ENCODE data around the gene SUN1. TPM values are rescaled to one million over a fixed set of nuclear protein-coding genes. Genes with fewer than 3 reads are reported as not detected.

The SUN1 gene
- total RNA-seq, 3 donors from 2014 or later (not counting 1 experiment from before 2014, with no cell fraction given), result 40.2 to 63.5 (median 48.0) TPM

GRCh38 chr7:824664-825063 is 7.6 kb upstream of the SUN1 start:
- Mint-ChIP-seq H3K27ac (no peak overlapping the region), H3K4me1 (peaks cover 8 to 13% of the 10 kb centered on the region in 2 donors), H3K9me3 (no peaks in the 10 kb centered on the region), H3K27me3 (ENCODE audit: low read depth in 2 of 2) (no peaks in the 10 kb centered on the region), H3K4me3 (no peak overlapping the region), H3K36me3 (no peaks in the 10 kb centered on the region)
- ATAC-seq (no peak), DNase-seq (no peak)
- WGBS (ENCODE audit: insufficient coverage), result 91% methylated on average over 11 of the region's 11 CpGs
- H3K27me3 ChIP-seq (ENCODE audit: control insufficient read depth, insufficient read depth, low read length), result no peaks in the 10 kb centered on the region
- H3K36me3 ChIP-seq (ENCODE audit: control insufficient read depth, insufficient read depth, low read length), result no peaks in the 10 kb centered on the region
- intact Hi-C loops (cut with micrococcal nuclease), result no loop called here
- TF ChIP-seq, protein P1, sequence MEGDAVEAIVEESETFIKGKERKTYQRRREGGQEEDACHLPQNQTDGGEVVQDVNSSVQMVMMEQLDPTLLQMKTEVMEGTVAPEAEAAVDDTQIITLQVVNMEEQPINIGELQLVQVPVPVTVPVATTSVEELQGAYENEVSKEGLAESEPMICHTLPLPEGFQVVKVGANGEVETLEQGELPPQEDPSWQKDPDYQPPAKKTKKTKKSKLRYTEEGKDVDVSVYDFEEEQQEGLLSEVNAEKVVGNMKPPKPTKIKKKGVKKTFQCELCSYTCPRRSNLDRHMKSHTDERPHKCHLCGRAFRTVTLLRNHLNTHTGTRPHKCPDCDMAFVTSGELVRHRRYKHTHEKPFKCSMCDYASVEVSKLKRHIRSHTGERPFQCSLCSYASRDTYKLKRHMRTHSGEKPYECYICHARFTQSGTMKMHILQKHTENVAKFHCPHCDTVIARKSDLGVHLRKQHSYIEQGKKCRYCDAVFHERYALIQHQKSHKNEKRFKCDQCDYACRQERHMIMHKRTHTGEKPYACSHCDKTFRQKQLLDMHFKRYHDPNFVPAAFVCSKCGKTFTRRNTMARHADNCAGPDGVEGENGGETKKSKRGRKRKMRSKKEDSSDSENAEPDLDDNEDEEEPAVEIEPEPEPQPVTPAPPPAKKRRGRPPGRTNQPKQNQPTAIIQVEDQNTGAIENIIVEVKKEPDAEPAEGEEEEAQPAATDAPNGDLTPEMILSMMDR (IDR thresholded peaks at IDR 0.05), result no peak
- no peak overlapping the region for H3K27ac ChIP-seq (ENCODE audit: low read length)
- no peaks in the 10 kb centered on the region for H3K4me1 ChIP-seq (ENCODE audit: control insufficient read depth, insufficient read depth, low read length)
- H3K9me3 ChIP-seq (ENCODE audit: control insufficient read depth, insufficient read depth, low read length), result no peaks in the 10 kb centered on the region
- H3K4me3 ChIP-seq (ENCODE audit: low read length), result no peak overlapping the region

DNA sequence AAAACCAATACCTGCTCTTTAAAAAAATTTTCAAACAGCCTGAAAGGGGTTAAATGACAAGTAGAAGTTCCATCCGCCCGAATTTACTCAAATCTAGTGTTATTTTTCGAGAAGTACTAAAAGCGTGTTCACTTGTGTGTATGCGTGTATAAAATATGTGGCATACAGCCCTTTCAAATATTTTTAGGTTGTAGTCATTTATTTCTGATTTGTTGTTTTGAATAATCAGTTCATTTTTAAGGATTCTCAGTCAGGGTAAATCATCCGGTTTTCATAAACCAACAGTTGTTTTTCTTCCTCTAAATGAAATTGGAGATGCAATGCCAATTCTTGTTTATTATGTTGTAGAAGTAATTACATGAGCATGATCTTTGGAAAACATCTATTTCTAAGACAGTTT is 6.9 kb upstream of the SUN1 start:
- Mint-ChIP-seq H3K4me1 (peaks cover 6 to 15% of the 10 kb centered on the region in 2 donors), H3K9me3 (no peaks in the 10 kb centered on the region), H3K4me3 (no peak overlapping the region), H3K36me3 (no peaks in the 10 kb centered on the region), H3K27ac (no peak overlapping the region), H3K27me3 (ENCODE audit: low read depth in 2 of 2) (no peaks in the 10 kb centered on the region)
- H3K9me3 ChIP-seq (ENCODE audit: control insufficient read depth, insufficient read depth, low read length), result no peaks in the 10 kb centered on the region
- no peaks in the 10 kb centered on the region for H3K4me1 ChIP-seq (ENCODE audit: control insufficient read depth, insufficient read depth, low read length)
- TF ChIP-seq, protein P1 (IDR thresholded peaks at IDR 0.05), result no peak
- H3K27ac ChIP-seq (ENCODE audit: low read length), result no peak overlapping the region
- no peak overlapping the region for H3K4me3 ChIP-seq (ENCODE audit: low read length)
- ATAC-seq (no peak), DNase-seq (no peak)
- WGBS (ENCODE audit: insufficient coverage), result 98% methylated on average over 5 of the region's 6 CpGs
- intact Hi-C loops (cut with micrococcal nuclease), result no loop called here
- H3K27me3 ChIP-seq (ENCODE audit: control insufficient read depth, insufficient read depth, low read length), result no peaks in the 10 kb centered on the region
- no peaks in the 10 kb centered on the region for H3K36me3 ChIP-seq (ENCODE audit: control insufficient read depth, insufficient read depth, low read length)

- intact Hi-C loops (cut with micrococcal nuclease), result no loop called here
- DNase-seq (no peak), ATAC-seq (no peak)
- no peaks in the 10 kb centered on the region for H3K36me3 Mint-ChIP-seq
- H3K4me1 Mint-ChIP-seq, result peaks cover 12 to 25% of the 10 kb centered on the region in 2 donors
- no peaks in the 10 kb centered on the region for H3K27me3 ChIP-seq (ENCODE audit: control insufficient read depth, insufficient read depth, low read length)
- H3K4me3 Mint-ChIP-seq, result no peak overlapping the region
- H3K9me3 ChIP-seq (ENCODE audit: control insufficient read depth, insufficient read depth, low read length), result no peaks in the 10 kb centered on the region
- H3K27ac Mint-ChIP-seq, result no peak overlapping the region
- 87% methylated on average over 29 of the region's 29 CpGs for WGBS (ENCODE audit: insufficient coverage)
- TF ChIP-seq, protein P1 (IDR thresholded peaks at IDR 0.05), result no peak
- no peaks in the 10 kb centered on the region for H3K9me3 Mint-ChIP-seq
- no peaks in the 10 kb centered on the region for H3K27me3 Mint-ChIP-seq (ENCODE audit: low read depth in 2 of 2)
- no peak overlapping the region for H3K27ac ChIP-seq (ENCODE audit: low read length)
- H3K36me3 ChIP-seq (ENCODE audit: control insufficient read depth, insufficient read depth, low read length), result no peaks in the 10 kb centered on the region
- peaks cover 9% of the 10 kb centered on the region for H3K4me1 ChIP-seq (ENCODE audit: control insufficient read depth, insufficient read depth, low read length)
- H3K4me3 ChIP-seq (ENCODE audit: low read length), result no peak overlapping the region
Observed at GRCh38 chr7:826230-826917, 5.9 kb upstream of the SUN1 start.

Data from natural killer cell (primary cell).